ENCODE measurements around the gene MYH7B. TPM values are rescaled to one million over a fixed set of nuclear protein-coding genes. Genes with fewer than 3 reads are reported as not detected.
A peak's percentile ranks its signal among the peaks of the same experiment; 100 is the strongest.

The MYH7B gene
- total RNA-seq: under 1 TPM; 0.50 to 0.61 TPM

DNA sequence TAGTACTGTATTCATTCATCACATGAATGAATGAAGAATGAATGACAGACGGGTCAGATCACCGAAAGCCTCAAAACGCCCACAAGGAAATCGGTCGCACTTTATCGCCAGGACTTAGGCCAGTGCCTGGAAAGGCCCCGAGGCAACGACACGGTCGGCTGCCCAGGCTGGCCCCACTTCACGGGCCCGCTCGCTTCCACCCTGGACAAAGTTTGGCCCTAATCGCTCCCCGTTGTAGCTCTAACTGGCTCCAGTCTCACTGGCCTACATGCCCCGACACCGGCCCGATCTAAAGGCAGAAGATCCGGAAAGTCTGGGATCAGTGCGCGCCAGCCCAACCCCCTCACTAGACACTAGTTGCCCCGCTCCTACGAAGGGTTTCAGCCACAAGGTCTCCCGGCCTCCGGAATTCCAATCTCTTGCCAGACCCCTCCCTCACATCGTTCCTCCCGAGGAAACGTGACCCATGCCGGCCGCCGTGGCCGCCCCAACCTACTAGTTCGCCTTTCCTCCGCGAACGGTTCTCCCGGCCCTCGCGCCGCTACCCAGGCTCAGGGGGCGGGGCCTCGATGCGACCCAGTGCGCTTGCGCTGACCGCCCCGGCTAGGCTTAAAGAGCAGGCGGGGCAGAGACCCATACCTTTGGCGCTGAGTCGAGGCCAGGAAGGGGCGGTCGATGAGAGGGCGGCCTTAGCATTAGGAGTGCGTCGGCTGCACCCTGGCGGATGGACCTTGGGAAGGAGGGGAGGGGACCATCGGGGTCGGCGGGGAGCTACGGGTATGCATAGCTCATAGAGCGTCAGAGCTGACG is at the start of gene MYH7B, which contains the start of gene GSS:
Gene MYH7B (plus strand): TSS at position 638 of the 810 bp plus-strand sequence. CDS start 22,138 bp downstream, outside the sequence.
Gene GSS (minus strand): TSS at position 576 of the 810 bp plus-strand sequence. CDS start 3,954 bp downstream, outside the sequence.
- Mint-ChIP-seq H3K9me3 (no peaks in the 10 kb centered on the region), H3K27ac (peak within 1 kb of the TSS; percentile 89), H3K36me3 (peaks cover 2% of the 10 kb centered on the region), H3K4me1 (ENCODE audit: low read depth) (peaks cover 24% of the 10 kb centered on the region), H3K27me3 (no peaks in the 10 kb centered on the region), H3K4me3 (peak within 1 kb of the TSS; percentile 92)
- POLR2A ChIA-PET: interaction anchor here (0.6 to 2.5 kb wide), 7 partner anchors 16 to 192 kb away, joined by 3 to 16 read pairs (median 3); partner anchors contain the start of genes ACSS2 and GGT7
- intact Hi-C loops (cut with micrococcal nuclease): loop anchor here (1.0 to 10.0 kb wide), 6 partner anchors 63 to 249 kb away; partner anchors contain the start of genes NCOA6 and TRPC4AP
- CTCF ChIA-PET: interaction anchor here (0.6 to 7.2 kb wide), 18 partner anchors 11 to 131 kb away, joined by 3 to 139 read pairs (median 3); partner anchors contain the start of genes ACSS2, GGT7 and NCOA6
- DNase-seq: peak; percentile 99

DNA sequence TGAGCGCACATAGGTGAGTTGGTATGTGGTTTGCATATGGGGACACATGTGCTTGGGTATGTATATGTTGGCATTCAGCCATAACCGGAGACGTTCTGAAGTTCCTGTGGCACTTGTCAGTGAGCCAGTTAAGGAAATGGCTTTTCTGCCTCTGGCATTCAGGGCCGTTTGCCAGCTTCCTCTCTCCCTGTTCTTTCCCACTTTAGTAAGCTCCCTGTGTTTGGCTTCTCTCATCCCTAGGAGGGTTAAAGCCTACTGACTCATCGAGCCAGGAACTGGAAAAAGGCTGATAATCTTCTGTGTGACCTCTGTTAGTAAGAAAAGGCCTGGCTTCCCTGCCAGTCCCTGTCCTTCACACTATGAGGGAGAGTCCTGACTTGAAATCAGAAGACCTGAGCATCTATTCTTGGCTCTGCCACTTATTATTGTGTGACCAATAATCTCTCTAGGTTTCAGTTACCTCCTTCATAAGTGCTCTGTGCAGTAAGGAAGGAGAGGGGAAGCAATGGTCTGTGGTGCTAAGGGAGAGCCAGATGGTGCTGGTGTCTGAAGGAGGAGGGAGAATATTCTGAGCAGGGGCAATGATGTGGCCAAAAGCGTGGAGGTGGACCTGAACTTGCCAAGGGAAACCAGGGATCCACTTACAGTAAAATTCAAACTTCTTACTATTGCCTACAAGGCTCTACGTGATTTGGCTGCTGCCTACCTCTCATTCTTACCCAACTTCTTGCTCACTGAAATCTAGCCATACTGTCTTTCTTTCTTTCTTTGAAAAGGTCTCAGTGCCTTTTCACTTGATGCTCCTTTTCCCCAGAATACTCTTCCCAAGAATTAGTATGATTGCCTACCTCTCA is 47.8 kb upstream of the MYH7B start:
- H3K27ac Mint-ChIP-seq: no peak overlapping the region

DNA sequence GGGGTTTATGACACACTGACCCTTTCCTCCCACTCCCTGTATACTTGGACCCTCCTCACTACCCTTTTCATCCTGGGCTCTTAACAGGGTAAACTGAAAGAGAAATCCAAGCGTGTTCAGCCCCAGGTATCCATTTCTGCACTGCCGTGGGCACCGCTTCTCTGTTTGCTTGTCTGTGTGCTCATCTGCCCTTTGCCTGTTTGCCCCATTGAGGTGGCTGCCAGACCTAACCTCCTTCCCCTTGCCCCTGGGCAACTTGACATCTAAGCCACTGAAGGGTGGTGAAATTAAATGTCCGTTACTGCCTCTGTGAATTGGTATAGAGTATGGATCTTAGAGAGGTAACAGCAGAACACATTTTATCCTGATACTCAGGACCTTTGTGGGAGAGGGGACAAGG is 40.5 kb upstream of the MYH7B start:
- POLR2A ChIA-PET: interaction anchor here (0.6 kb wide), 1 partner anchor 13 kb away, joined by 6 read pairs; no protein-coding TSS in a partner anchor
- intact Hi-C loops (cut with micrococcal nuclease): no loop called here
- H3K4me1 Mint-ChIP-seq (ENCODE audit: low read depth): peaks cover 30% of the 10 kb centered on the region
- H3K27me3 Mint-ChIP-seq: no peaks in the 10 kb centered on the region
- H3K36me3 Mint-ChIP-seq: peaks cover 12% of the 10 kb centered on the region
- CTCF ChIA-PET: no interaction called here
- H3K4me3 Mint-ChIP-seq: no peak overlapping the region
- no peaks in the 10 kb centered on the region for H3K9me3 Mint-ChIP-seq
- no peak overlapping the region for H3K27ac Mint-ChIP-seq
- DNase-seq: no peak

More for the DNA sequence above, 47.8 kb upstream of the MYH7B start:
- ChIA-PET POLR2A (no interaction called here), CTCF (no interaction called here)
- no peaks in the 10 kb centered on the region for H3K36me3 Mint-ChIP-seq
- intact Hi-C loops (cut with micrococcal nuclease): no loop called here
- no peak for DNase-seq
- H3K4me3 Mint-ChIP-seq: no peak overlapping the region
- H3K27me3 Mint-ChIP-seq: no peaks in the 10 kb centered on the region
- no peaks in the 10 kb centered on the region for H3K9me3 Mint-ChIP-seq
- H3K4me1 Mint-ChIP-seq (ENCODE audit: low read depth): peaks cover 11% of the 10 kb centered on the region

DNA sequence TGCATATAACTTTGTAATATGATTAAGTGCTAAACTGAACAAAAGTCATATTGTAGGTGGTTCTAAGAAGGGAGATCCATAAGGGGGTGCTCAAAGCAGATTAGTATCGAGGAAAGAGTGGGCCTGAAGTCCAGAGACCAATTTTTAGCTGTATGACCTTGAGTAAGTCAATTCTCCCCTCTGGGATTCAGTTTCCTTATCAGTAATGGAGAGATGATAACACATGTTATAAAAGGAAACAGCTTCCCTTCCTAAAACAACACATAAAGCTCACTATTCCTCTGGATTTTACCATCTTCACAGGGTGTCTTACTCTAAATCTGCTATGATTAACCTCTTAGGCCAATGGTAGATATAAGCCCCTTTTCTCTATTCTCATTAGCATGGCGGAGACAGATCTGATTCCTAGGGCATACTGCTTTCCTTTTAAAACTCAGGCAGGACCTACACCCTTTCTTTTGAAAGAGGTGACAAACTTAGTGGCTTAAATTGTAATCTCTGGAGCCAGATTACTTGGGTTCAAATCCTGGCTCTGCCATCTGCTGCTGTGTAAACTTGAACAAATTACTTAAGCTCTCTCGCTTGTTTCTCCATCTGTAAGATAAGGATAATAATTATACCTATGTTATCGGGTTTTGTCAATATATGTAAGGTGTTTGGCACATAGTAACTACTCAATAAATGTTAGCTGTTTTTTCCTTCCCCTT is 39.8 kb upstream of the MYH7B start:
- intact Hi-C loops (cut with micrococcal nuclease): no loop called here
- Mint-ChIP-seq H3K4me3 (no peak overlapping the region), H3K27me3 (no peaks in the 10 kb centered on the region), H3K27ac (no peak overlapping the region), H3K4me1 (ENCODE audit: low read depth) (peaks cover 37% of the 10 kb centered on the region), H3K36me3 (peaks cover 16% of the 10 kb centered on the region), H3K9me3 (no peaks in the 10 kb centered on the region)
- POLR2A ChIA-PET: interaction anchor here (0.7 kb wide), 1 partner anchor 104 kb away, joined by 3 read pairs; no protein-coding TSS in a partner anchor
- no peak for DNase-seq
- CTCF ChIA-PET: interaction anchor here (0.6 to 1.5 kb wide), 3 partner anchors 40 to 41 kb away, joined by 3 to 7 read pairs (median 4); partner anchors contain the start of genes ACSS2, GSS and MYH7B

DNA sequence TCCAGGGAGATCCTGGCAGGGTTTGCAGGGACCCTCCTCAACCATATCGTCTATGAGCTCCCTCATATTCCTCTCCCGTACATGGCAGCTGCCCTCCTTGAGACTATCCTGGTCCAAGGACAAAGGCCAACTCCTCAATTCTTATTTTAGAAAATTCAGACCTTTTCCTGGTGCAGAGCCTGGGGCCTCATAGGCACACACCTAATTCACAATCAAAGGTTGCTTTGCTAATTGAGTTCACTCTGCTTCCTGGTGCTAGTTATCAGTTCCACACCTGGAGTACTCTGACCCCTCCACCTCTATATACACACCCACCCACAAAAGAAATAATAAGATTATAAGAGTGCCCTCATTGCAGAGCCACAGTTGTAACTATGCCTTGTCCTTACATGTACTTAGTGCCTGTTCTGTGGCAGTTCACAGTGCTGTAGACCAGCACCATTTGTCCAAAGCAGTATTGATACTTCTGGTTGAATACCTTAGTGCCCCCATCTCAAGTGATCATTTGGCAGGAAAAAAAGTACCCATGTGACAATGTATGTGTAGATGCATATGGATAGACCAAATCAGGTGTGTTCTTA is 38.8 kb upstream of the MYH7B start:
- ChIA-PET POLR2A (interaction anchor here (0.7 to 1.1 kb wide), 2 partner anchors 24 to 105 kb away, joined by 3 read pairs; no protein-coding TSS in a partner anchor), CTCF (interaction anchor here (0.6 to 1.5 kb wide), 3 partner anchors 39 to 42 kb away, joined by 3 to 7 read pairs (median 4); partner anchors contain the start of genes ACSS2, GSS and MYH7B)
- Mint-ChIP-seq H3K4me3 (no peak overlapping the region), H3K27me3 (no peaks in the 10 kb centered on the region), H3K4me1 (ENCODE audit: low read depth) (peaks cover 47% of the 10 kb centered on the region), H3K36me3 (peaks cover 18% of the 10 kb centered on the region), H3K9me3 (no peaks in the 10 kb centered on the region), H3K27ac (no peak overlapping the region)
- DNase-seq: no peak
- intact Hi-C loops (cut with micrococcal nuclease): no loop called here

DNA sequence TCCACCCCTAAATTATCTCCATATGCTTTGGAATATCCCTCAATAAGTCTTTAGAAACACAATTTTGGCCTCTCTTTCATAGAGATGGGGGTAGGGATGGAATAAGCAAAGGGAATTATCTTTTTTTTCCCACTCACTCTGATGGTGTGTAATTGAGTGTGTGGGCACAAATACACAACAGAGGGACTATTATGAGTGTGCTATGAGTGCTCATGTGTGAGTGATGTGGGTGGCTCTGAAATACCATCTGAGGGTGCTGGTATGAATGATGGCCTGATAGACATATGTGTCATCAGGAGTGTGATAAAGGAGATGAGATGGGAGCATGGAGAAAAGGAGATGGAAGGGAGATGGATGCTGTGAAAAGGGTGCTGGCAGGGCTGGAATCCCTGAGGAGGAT is 35.6 kb upstream of the MYH7B start:
- Mint-ChIP-seq H3K27me3 (no peaks in the 10 kb centered on the region), H3K27ac (peak overlapping the region; percentile 20), H3K4me1 (ENCODE audit: low read depth) (peaks cover 47% of the 10 kb centered on the region), H3K36me3 (peaks cover 18% of the 10 kb centered on the region), H3K9me3 (no peaks in the 10 kb centered on the region), H3K4me3 (no peak overlapping the region)
- DNase-seq: peak; percentile 24
- intact Hi-C loops (cut with micrococcal nuclease): loop anchor here (1.0 kb wide), 1 partner anchor 29 kb away; no protein-coding TSS in a partner anchor
- ChIA-PET POLR2A (interaction anchor here (2.3 kb wide), 1 partner anchor 29 kb away, joined by 6 read pairs; no protein-coding TSS in a partner anchor), CTCF (interaction anchor here (0.6 kb wide), 1 partner anchor 396 kb away, joined by 3 read pairs; no protein-coding TSS in a partner anchor)

DNA sequence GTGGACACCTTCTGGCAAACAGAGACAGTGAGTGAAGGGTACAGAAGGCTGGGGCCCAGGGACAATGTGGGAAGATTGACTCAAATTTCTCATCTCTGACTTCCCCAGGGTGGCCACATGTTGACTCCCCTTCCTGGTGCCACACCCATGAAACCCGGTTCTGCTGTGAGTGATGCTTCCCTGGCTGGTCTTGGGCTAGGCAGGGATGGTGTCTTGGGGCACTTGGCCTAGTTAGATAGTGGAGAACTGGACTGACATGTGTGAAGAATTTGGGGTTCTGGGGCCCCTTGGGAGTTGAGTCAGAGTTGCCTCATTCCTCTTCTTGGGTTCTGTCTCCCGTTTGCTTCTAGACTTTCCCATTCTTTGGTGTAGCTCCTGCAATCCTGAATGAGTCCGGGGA is 34.2 kb upstream of the MYH7B start:
- H3K9me3 Mint-ChIP-seq: no peaks in the 10 kb centered on the region
- DNase-seq: peak; percentile 52
- POLR2A ChIA-PET: no interaction called here
- no peak overlapping the region for H3K4me3 Mint-ChIP-seq
- CTCF ChIA-PET: interaction anchor here (1.1 kb wide), 1 partner anchor 51 kb away, joined by 3 read pairs; no protein-coding TSS in a partner anchor
- H3K36me3 Mint-ChIP-seq: peaks cover 19% of the 10 kb centered on the region
- H3K27ac Mint-ChIP-seq: no peak overlapping the region
- peaks cover 47% of the 10 kb centered on the region for H3K4me1 Mint-ChIP-seq (ENCODE audit: low read depth)
- H3K27me3 Mint-ChIP-seq: no peaks in the 10 kb centered on the region
- intact Hi-C loops (cut with micrococcal nuclease): no loop called here

DNA sequence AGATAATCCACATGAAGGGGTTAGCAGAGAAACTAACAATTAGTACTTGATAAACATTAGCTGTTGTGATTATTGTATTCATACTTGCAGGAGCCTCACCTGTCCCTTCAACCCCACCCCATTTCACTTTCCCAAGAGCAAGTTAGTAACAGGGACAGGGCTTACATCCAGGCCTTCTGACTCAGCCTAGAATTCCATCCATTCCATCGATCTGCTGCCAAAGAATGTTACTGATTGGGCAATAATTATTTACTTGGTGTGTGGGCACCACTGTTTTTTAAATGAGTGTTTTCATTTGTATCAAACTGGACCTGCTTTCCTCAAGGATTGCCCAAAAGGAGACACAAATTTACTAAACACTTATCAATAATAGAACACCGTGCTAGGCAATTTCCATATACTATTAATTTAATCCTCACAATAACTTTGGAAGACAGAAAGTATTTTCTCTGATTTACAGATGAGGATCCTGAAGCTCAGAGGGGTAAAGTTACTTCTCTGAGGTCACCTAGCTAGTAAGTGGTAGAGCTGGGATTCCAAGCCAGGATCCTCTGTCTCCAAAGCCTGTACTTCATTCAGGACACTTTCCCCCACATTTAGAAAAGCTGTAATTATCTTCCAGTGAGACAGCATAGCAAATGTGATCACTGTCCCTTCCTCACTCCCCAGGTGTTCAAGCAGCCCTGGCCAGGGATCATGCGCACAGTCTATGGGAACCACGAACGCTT is 32.9 kb upstream of the MYH7B start:
- H3K27me3 Mint-ChIP-seq: no peaks in the 10 kb centered on the region
- no peak overlapping the region for H3K27ac Mint-ChIP-seq
- CTCF ChIA-PET: interaction anchor here (0.9 to 1.1 kb wide), 2 partner anchors 48 to 50 kb away, joined by 3 read pairs; no protein-coding TSS in a partner anchor
- no peaks in the 10 kb centered on the region for H3K9me3 Mint-ChIP-seq
- no peak overlapping the region for H3K4me3 Mint-ChIP-seq
- POLR2A ChIA-PET: no interaction called here
- DNase-seq: no peak
- intact Hi-C loops (cut with micrococcal nuclease): no loop called here
- peaks cover 16% of the 10 kb centered on the region for H3K36me3 Mint-ChIP-seq
- H3K4me1 Mint-ChIP-seq (ENCODE audit: low read depth): peaks cover 35% of the 10 kb centered on the region

DNA sequence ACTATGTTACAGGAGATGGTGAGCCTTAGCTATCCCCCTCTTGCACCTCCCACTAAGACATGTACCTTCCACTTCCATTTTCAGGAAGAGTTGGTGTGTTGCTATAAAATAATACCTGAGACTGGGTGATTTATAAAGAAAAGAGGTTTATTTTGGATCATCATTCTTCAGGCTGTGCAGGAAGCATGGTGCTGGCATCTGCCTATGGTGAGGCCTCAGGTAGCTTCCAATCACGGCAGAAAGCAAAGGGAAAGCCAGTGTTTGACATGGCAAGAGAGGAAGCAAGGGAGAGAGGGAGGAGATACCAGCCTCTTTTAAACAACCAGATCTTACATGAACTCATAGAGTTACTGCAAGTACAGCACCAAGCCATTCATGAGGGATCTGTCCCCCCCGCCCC is 32.3 kb upstream of the MYH7B start:
- peaks cover 29% of the 10 kb centered on the region for H3K4me1 Mint-ChIP-seq (ENCODE audit: low read depth)
- H3K36me3 Mint-ChIP-seq: peaks cover 13% of the 10 kb centered on the region
- ChIA-PET POLR2A (no interaction called here), CTCF (interaction anchor here (0.9 kb wide), 1 partner anchor 49 kb away, joined by 3 read pairs; no protein-coding TSS in a partner anchor)
- no peak for DNase-seq
- intact Hi-C loops (cut with micrococcal nuclease): no loop called here
- no peak overlapping the region for H3K4me3 Mint-ChIP-seq
- H3K27me3 Mint-ChIP-seq: no peaks in the 10 kb centered on the region
- H3K27ac Mint-ChIP-seq: no peak overlapping the region
- no peaks in the 10 kb centered on the region for H3K9me3 Mint-ChIP-seq

DNA sequence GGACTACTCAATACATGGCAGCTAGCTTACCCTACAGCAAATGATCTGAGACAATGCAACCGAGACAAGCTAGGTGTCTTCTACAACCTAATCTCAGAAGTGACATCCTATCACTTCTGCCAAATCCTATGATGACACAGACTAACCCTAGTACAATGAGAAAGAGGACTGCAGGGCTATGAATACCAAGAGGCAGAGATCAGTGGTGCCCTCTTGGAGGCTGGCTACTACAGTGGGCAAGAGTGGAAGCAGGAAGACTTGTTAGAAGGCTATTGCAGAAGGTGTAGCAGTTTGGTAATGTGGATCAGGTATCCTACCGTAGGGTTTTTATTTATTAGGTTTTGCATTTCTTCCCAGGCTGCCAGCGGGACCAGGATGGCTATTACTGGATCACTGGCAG is 30.3 kb upstream of the MYH7B start:
- intact Hi-C loops (cut with micrococcal nuclease): no loop called here
- H3K4me3 Mint-ChIP-seq: no peak overlapping the region
- H3K4me1 Mint-ChIP-seq (ENCODE audit: low read depth): peaks cover 14% of the 10 kb centered on the region
- H3K27me3 Mint-ChIP-seq: no peaks in the 10 kb centered on the region
- no peak overlapping the region for H3K27ac Mint-ChIP-seq
- ChIA-PET CTCF (no interaction called here), POLR2A (no interaction called here)
- no peaks in the 10 kb centered on the region for H3K9me3 Mint-ChIP-seq
- peaks cover 17% of the 10 kb centered on the region for H3K36me3 Mint-ChIP-seq
- DNase-seq: no peak

All from activated CD4-positive, alpha-beta memory T cell treated with anti-CD3 and anti-CD28 coated beads for 36 hours (primary cell).